ENCODE data around the gene SGTA.

Gene SGTA

DNA sequence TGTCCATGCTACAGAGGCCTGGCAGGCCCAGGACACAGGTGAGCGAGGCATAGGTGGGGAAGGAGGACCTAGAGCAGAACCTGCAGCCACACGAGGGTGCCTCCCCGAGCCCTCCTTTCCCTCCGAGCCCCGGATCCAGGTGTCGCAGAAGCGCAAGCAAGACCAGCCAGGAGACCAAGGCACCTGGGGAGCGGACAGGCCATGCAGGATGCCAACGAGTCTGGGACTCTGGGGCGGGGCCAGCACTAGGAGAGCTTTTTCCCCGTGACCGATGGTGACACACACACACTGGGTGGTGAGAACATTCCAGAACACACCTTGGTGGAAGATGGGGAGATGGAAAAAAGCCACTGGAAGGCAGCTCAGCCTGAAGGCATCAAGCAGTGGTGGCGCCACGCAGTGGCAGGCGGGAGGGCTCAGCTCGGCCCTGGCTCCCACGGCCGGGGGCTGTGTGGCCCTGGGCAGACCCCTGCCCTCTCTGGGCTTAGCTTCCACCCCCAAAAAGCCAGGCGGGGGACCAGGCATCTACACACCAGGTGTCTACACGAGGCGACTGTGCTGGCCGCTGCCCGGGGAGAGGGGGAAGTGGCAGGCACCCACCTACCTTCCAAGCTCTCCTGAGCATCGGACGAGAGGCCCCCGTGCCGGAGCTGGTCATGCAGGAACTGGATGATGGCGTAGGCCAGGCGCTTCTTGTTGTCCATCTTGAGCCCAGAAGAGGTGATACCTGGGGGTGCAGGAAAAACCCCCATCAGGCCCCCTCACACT, 14.5 kb downstream of the SGTA start:
- no peak for DNase-seq

DNA sequence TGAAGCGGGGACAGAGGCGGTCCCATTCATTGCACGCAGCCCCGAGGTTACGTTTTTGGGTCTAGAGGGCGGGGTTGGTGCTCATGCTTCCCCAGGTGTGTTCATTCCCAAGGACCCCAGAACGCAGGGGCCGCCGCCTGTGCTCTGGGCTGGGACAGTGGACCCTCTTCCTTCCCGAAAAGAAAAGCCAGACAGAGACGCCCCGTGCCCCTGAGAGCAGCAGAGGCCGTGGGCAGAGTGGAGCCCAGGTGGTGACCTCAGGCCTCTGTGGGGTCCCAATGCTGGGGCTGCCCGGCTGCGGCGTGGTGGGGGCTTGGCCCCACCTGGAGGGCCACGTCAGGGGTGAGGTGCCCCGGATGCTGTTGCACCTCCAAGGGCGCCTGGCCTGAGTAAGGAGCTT, 15.4 kb downstream of the SGTA start:
- DNase-seq: no peak

DNA sequence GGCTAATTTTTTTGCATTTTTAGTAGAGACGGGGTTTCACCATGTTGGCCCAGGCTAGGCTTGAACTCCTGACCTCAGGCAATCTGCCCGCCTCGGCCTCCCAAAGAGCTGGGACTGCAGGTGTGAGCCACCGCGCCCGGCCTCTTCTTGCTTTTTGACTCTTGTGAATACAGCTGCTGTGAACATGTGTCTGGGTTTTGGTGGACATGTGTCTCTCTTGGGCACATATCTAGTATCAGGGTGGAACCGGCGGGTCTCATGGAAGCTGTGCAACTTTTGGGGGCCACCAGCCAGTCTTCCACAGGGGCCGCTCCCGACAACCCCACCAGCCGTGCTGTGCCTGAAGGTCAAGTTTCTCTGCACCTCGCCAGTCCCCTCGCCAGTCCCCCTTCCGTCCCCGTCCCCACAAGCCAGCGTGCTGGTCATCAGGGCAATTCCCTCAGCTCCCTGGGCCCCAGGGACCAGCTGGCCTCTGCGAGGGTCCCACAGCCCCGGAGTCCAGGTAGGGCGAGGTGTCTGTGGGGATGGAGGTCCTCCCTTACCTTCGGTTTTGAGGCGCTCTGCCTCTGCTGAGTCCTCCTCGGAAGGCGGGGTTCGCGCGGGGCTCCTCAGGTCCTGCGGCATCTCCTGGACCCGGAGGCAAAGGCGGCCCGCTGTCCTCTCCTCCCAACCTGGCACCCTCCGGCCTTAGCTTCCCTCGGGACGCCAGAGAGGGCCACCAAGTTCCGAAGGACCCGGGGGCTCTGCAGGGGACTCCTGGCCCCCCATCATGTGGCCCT, 16.3 kb downstream of the SGTA start:
- DNase-seq: no peak

DNA sequence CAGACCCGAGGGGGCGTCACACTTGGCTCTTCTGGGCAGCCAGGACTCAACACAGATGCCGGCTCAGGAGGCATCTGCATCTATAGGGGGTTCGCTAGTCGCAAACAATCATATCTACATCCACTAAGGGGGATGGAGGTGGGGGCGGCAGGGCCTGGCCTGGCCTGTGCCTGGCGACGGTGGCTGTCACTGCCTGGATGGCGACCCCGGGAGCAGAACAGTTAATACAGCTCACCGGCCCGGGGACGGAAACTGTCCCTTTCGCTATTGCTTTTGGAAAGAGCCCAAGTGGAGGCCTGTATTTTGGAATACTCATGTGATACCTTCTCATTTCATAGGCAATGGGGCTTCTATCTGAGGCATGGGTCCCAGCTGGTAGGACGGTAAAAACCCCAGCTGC, 17.7 kb downstream of the SGTA start:
- DNase-seq: no peak

DNA sequence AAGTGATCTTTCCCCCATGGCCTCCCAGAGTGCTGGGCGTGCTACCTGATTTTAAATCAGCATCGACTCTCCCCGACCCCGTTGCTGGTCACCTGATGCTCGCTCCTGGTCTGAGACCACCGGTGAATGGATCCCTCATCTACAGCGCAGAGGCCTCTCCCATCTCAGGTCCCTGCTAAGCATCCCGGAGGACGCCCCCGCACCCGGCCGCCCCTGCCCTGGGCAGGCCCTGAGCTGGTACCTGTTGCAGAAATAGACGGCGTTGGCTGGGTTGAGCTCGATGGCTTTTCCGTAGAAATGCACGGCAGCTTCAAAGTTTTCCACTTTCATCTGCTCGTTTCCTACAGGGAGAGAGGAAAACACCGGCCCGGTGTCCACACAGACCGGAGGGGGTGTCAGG, 18.1 kb downstream of the SGTA start:
- no peak for DNase-seq

DNA sequence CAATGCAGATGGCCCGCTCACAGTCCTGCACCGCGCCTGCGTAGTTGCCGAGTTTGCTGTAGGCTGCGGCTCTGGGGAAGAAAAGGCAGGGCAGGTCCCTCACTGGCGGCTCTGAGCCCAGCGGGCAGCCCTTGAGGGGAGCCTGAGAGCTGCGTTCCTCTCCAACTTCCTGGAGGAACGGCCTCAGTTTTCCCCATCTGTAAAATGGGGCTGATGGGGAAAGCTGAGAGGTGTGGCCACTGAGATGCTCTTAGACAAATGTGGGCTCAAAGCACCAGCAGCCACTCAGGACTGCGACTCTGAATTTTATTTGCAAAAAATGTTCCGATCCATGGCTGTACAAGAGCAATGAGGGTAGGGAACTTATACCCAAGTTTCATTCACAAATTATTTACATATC, 19.4 kb downstream of the SGTA start:
- no peak for DNase-seq

DNA sequence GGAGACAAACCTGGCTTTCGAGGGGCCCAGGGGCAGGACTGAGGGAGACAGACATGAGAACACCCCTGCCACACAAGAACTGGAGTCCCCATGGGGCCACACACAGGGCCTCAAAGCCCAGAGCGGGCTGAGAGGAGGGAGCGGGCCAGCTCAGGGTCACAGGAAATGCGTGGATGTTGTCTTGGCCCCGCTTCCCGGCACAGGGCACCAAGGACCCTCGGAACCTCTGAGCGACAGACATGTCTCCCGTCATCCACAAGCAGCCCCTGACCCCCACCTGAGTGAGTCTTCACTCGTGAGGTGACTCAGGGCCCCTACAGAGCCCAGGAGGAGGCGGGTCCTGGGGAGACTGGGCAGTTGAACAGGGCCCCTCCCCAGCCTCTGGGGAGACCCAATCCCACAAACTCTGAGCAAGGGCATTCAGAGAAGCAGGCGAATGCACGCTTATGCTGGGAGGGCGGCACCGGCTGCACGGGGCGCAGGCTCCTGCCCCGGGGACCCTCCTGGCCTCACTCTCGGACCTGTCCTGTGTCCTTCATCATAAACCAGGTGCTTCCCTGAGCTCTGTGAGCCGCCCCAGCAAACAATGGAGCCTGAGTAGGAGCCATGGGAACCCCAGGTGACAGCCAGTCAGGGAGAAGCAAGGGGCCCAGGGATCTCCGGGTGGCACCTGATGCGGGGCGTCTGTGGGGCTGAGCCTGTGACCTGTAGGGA, 20.1 kb downstream of the SGTA start:
- DNase-seq: no peak

DNA sequence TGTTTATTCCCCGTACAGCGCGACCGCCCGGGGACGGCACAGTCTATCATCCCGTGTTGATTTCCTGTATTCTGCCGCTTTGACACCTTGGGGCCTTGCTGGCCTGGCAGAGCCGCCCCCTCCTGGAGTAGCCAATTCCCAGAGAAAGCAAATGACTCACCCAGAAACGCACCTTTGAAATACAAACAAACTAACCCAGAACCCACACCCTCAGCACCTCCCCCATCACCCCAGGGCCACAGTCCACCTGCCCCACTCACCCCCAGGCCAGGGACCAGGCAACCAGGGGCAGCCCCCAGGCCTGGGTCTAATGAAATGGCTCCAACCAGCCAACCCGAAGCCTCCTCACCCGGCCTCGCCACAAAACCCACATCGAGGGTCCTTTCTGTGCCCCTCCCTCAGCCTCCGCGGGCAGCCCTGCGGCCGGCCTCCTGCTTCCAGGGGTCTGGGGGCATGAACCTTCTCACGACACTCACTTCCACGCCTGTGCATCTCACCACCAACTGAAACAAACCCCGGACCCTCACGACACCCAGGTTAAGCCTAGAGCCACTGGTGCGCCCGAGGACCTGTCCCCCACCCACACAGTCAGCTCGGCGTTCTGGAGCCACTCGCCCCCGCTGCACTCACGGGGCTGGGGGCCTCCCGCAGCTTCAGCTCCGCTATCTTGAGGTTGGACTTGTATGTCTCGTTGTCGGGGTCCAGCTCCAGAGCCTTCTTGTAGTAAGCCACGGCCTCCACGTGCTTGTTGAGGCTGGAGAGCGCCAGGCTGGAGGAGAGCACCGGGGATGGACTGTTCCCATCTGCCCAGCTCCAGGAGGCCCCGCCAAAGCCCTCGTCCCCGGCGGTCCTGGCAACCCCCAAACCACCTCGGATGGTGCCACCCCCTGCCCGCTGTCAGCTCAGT, 20.9 kb downstream of the SGTA start:
- DNase-seq: no peak

DNA sequence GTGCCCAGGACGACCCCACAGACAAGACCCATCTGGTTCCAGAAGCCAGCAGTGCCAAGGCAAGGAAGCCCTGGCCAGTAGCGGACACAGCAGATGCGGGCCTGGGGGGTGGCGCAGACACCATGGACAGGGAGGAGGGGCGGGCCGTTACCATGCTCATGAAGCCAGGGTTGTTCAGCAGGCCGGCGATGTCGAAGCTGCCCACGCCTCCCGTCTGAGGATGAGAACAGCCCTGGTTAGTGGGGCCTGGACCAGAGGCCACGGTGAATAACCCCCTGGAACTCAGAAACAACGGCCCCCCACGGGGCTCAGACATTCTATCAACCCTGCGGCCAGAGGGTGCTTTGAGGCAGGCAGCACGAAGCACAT, 21.8 kb downstream of the SGTA start:
- DNase-seq: no peak

DNA sequence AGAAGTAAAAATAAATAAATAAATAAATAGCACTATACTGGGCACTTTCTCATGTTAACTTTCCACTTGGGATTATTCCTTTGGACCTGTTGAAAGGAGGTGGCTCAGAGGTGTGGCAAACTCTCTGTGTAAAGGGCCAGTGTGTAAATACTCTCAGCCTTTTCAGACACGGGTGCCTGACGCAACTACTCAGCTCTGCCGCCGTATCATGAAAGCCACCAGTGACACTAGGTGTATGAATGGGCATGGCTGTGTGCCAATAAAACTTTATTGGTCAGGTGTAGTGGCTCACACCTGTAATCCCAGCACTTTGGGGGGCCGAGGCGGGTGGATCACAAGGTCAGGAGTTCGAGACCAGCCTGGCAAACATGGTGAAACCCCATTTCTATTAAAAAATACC, 23.1 kb downstream of the SGTA start:
- no peak for DNase-seq

DNA sequence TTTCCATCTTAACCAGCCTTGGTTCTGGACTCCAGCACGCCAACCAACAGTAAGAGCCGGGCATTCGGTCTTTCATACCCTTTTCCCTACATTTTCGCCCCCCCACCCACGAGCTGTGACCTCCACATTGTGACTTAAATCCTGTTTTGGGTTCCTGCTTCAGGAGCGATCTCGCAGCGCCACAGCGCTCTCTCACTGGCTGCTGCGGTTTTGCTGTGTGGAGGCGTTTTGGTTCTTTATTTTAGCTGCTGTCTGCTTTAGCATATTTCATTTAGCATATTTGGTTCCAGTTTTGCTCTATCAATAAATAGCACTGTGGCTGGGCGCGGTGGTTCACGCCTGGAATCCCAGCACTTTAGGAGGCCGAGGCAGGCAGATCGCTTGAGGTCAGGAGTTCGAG, 23.7 kb downstream of the SGTA start:
- DNase-seq: no peak

DNA sequence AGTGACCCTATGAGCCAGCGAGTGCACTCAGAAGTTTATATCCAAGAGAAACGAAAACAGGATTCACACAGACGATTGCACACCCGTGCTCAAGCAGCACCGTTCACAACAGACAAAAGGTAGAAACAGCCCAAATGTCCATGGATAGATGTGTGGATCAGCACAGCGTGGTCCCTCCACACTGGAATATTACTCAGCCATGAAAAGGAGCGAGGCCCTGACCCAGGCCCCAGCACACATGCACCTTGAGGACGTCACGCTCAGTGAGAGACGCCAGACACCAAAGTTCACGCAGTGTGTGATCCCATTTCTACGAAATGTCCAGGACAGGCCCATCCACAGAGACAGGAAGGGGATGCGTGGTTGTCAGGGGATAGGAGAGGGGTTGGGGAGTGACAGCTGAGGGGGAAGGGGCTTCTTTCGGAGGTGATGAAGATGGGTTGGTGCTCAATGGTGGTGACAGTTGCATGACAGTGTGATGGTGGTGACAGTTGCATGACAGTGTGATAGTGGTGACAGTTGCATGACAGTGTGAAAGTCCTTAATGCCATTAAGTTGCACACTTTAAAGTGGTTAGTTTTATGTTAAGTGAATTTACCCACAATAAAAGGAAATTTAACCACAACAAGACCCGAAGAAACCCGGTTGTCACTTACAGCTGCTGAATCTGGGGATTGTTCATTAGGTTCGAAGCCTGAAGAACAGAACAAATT, 24.3 kb downstream of the SGTA start:
- no peak for DNase-seq

DNA sequence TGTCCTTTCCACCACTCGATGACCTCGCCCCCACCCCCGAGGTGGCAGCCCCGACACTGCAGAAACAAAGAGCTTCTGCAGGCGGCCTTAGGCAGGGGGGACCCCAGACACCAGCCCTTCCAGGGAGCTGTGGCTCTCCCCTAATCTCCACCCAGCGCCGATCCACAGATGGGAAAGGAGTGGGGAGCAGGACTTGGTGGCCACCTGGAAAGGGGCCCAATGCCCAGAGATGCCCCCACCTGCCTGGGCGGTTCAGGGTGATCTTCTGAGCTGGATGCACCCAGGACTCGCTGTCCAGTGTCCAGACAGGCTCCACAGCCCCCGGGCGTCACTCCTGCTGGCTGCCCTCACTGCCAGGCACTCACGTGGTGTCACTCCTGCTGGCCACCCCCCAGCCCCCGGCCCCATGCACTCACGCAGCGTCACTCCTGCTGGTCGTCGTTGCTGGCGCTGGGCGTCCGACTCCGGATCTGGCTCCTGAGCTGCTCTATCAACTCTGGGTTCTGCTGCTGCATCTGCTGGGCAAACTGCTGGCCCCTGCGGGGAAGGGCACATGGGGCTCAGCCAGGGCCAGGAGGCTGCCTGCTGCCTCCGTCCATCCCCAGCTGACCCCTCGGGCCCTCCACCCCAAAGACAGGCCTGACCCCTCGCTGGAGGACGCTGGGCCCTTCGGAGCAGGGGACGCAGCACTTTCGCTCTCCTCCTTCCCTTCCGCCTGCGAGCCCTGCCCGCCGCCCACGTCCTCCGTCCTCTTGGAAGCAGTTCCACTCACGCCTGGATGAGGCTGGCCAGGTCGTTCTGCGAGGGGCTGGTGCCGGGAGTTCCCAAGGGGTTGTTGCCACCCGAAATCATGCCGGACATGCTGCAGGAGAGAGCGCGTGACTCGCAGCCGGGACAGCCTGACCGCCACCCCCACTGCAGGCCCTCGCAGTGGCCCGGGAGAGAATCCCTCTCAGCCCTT, 25.9 kb downstream of the SGTA start:
- no peak for DNase-seq

DNA sequence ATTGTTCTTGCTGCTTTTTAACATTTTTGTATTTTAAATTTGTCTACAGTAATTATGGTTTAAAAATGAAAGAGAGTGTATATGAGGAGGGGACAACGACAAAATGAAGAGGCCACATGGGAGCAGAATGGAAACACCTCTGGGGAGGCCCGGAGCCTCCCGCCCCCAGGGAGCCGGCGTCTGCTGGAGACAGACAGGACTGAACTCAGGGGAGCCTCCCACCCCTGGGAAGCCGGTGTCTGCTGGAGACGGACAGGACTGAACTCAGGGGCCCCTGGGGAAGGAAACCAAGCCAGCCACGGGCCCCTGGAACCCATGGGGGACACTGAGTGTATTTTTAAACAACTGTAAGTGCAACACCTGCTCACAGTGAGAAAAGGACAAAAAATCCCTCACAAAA, 26.6 kb downstream of the SGTA start:
- DNase-seq: no peak

DNA sequence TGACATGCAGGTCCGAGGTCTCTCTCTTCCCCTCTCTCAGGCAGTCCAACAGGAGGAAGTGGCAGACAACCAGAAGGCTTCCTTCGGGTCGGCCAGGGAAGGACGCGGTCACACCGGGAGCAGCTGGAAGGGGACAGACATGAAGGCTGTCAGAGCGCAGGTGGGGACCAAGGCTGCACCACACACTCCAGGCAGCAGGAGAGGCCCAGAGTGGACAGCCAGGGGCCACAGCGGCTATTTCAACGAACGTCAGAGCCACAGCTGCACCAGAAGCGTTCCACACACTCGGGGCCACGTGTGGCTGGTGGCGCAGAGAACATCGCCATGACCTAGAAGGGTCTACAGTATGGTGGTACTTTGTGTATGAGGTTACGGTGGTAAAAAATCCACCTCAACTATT, 27.3 kb downstream of the SGTA start:
- DNase-seq: no peak

DNA sequence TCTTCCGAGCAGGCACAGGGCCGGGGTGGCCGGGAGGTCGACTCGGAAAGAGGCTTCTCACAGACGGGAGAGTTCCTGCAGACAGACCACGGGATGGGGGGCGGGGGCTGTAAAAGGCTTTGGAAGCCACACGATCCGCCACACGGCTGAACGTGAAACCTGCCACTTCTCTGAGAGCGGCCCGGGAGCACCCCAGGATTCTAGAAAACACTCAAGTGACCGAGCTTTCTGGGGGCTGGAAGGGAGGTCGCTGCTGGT, 27.7 kb downstream of the SGTA start:
- DNase-seq: no peak

DNA sequence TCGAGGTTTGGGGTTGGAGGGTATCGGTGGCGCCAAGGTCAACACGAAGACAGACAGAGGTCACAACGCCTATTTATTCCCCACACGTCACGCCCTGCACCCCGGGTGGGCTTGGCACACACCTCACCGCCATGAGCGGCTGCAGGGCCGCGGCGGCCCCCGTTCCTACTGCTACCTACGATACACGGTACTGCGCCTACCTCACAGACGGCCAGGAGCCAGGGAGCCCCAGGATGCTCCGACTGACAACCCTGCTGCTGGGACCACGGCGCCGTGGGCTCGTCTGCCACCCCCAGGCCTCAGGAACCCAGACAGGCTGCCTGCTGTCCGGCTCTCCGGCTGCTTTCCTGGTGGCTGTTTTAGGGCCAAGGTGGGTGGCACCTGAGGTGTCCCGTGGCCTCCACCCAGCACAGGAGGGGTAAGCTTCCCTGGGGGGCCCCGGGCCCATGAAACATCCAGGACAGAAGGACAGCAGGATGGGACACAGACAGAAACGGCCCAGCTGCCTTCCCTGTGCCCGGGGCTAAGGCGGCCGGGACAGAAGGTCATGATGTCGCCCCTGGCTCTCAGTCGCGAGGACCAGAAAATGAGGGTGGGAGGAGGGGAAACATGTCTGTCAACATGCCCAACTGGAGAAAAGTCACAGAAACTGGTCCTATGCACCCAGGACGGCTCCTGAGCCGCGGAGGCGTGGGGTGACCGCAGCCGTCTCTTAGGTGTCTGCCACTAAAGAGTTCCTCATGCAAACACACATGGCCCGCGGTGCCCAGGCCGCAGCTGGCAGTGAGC, 28.2 kb downstream of the SGTA start:
- no peak for DNase-seq

DNA sequence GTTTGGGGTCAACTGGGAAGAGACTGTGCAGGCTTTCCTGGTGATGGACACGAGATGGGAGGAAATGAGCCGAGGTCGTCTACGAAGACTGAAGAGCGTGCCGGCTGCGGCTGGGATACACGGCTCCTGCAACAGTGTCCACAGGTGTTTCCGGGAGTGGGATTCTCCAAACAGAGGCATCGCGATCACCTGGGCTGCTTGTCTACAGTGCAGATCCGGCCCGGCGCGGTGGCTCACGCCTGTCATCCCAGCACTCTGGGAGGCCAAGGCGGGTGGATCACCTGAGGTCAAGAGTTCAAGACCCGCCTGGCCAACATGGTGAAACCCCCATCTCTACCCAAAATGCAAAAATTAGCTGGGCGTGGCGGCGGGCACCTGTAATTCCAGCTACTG, 31.6 kb downstream of the SGTA start:
- no peak for DNase-seq

DNA sequence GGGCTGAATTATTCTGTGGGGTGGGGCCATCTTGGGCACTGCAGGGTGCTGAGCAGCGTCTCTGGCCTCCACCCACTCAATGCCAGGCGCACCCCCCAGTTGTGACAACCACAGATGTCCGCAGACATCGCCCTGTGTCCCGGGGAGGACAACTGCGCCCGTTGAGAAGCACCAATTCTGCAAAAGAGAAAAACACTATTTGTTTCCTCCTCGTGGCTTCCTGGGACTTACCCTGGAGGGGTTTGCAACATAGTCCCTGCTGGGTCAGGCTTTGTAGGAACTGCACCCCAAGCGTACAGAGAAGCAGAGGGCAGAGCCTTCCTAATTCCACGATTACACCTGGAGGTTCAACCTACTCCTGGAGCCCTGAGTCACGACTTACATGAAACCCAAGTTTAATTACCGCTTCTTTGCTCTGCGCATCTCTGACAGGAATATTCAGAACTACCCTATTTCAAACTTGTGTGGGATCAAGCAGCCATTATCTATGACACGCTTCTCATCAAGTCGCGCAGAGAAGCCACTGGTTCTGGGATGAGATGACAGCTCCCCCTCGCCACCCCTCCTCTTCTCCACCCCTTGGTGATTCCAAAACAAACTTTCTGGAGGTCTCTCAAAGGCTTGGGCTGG, 32.1 kb downstream of the SGTA start:
- no peak for DNase-seq

DNA sequence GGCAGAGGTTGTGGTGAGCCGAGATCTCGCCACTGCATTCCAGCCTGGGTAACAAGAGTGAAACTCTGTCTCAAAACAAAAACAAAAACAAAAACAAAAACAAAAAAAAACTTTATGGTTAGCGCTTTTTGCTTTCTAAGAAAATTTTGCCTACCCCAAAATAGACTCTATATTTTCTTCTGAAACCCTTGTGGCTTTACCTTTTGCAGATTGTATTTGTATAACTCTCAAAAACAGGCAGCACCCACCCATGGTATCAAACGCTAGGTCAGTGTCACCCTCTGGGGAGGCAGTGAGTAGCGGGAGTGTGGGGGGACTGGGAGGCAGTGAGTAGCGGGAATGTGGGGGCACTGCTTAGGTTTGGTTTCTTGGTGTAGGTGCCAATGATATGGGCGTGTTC, 35.7 kb downstream of the SGTA start:
- no peak for DNase-seq

All from DMS79 (cell line).